ENCODE data around the gene VAT1L.

DNA sequence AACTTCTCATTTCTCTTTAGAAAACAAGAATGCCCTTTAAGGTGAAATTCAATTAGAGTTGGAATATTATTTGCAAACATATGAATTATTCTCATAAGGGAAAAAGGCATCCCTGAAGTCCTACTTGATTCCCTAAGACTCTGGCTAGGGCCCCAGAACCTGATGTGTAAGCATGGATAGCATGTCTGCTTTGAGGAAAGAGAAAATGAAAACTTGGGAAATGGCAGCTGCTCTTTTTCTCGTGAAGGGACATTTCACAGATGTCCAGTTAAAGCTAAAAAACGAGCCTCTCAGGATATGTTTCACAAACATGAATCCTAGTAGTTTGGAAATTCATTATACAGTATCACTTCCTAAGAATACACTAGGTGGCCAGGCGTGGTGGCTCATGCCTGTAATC is 121.7 kb downstream of the VAT1L start:
- TF ChIP-seq GATA2 (IDR thresholded peaks at IDR 0.05; ENCODE audit: insufficient read depth, insufficient read length, low read depth, low read length) (no peak), POLR2A (IDR thresholded peaks at IDR 0.05; ENCODE audit: low read depth, low read length) (no peak), POLR2AphosphoS5 (IDR thresholded peaks at IDR 0.05; ENCODE audit: insufficient read depth, low read depth, low read length) (no peak), EZH2 (IDR thresholded peaks at IDR 0.05; ENCODE audit: borderline replicate concordance, low read depth, low read length, severe bottlenecking) (no peak), MYC (IDR thresholded peaks at IDR 0.05; ENCODE audit: low read depth, low read length) (no peak)
- TF ChIP-seq, protein P1, sequence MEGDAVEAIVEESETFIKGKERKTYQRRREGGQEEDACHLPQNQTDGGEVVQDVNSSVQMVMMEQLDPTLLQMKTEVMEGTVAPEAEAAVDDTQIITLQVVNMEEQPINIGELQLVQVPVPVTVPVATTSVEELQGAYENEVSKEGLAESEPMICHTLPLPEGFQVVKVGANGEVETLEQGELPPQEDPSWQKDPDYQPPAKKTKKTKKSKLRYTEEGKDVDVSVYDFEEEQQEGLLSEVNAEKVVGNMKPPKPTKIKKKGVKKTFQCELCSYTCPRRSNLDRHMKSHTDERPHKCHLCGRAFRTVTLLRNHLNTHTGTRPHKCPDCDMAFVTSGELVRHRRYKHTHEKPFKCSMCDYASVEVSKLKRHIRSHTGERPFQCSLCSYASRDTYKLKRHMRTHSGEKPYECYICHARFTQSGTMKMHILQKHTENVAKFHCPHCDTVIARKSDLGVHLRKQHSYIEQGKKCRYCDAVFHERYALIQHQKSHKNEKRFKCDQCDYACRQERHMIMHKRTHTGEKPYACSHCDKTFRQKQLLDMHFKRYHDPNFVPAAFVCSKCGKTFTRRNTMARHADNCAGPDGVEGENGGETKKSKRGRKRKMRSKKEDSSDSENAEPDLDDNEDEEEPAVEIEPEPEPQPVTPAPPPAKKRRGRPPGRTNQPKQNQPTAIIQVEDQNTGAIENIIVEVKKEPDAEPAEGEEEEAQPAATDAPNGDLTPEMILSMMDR (IDR thresholded peaks at IDR 0.05; ENCODE audit: extremely low read depth in 1 of 2, insufficient read depth in 1 of 2, low read depth in 1 of 2, low read length in 2 of 2), result no peak
